Subcutaneous abdominal adipose tissue (tissue), 5 donors: ENCODE measurements around the gene FARS2.

Experiments
- H3K27ac ChIP-seq: one replicate; pipeline ENCODE4 v1.7.0; 2013; ENCODE audit warnings: low read depth, mild to moderate bottlenecking, inconsistent platforms, low read length, moderate library complexity
- H3K27me3 ChIP-seq, 5 donors: one replicate each; pipeline ENCODE4 v1.7.0; 2013; ENCODE audit warnings: low read length in 5 of 5, inconsistent platforms in 1 of 5; ENCODE audit not compliant: control insufficient read depth in 5 of 5, insufficient read depth in 4 of 5
- H3K36me3 ChIP-seq, 5 donors: one replicate each; pipeline ENCODE4 v1.7.0; 2013; ENCODE audit warnings: low read length in 5 of 5; ENCODE audit not compliant: control insufficient read depth in 5 of 5, insufficient read depth in 5 of 5
- H3K4me1 ChIP-seq, 5 donors: one replicate each; pipeline ENCODE4 v1.7.0; 2013; ENCODE audit warnings: low read length in 5 of 5, mild to moderate bottlenecking in 3 of 5, moderate library complexity in 1 of 5; ENCODE audit not compliant: control insufficient read depth in 5 of 5, insufficient read depth in 5 of 5
- H3K4me3 ChIP-seq, 5 donors: one replicate each; pipeline ENCODE4 v1.7.0; 2013; ENCODE audit warnings: low read length in 5 of 5, low read depth in 1 of 5
- H3K9ac ChIP-seq, 5 donors: one replicate each; pipeline ENCODE4 v1.7.0; 2013; ENCODE audit warnings: low read length in 5 of 5, mild to moderate bottlenecking in 4 of 5, moderate library complexity in 3 of 5
- H3K9me3 ChIP-seq, 5 donors: one replicate each; pipeline ENCODE4 v1.7.0; 2013; ENCODE audit warnings: low read length in 5 of 5; ENCODE audit not compliant: control insufficient read depth in 5 of 5
- donor health status: healthy.
- donor health status: healthy.
- donor health status: healthy.
- donor health status: healthy.
- donor health status: healthy.

FARS2 gene

DNA sequence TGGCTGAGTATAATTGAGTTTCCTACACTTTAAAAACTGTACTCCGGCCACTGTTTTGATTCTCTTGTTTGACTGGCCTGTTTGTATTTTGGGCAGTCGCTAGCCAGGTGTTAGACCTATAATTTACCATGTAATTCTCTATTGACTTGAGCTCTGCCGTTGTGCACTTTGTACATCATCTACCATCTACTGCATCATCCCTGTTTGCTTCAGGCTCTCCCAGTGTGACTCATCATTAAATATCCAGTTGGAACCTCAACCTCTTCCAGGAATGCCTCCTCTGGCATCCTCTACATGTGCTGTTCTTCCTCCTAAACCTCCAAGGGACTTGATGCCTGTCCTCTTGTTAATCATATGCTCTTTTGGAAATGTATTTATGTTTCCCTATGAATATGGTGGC is 72.3 kb downstream of the FARS2 start:
- no peaks in the 10 kb centered on the region for H3K9me3 ChIP-seq
- no peaks in the 10 kb centered on the region for H3K27me3 ChIP-seq
- H3K9ac ChIP-seq: no peak overlapping the region
- no peaks in the 10 kb centered on the region for H3K36me3 ChIP-seq
- H3K4me3 ChIP-seq: no peak overlapping the region
- H3K4me1 ChIP-seq: peaks cover 2 to 13% (median 5%) of the 10 kb centered on the region in 5 donors
- H3K27ac ChIP-seq: no peak overlapping the region

DNA sequence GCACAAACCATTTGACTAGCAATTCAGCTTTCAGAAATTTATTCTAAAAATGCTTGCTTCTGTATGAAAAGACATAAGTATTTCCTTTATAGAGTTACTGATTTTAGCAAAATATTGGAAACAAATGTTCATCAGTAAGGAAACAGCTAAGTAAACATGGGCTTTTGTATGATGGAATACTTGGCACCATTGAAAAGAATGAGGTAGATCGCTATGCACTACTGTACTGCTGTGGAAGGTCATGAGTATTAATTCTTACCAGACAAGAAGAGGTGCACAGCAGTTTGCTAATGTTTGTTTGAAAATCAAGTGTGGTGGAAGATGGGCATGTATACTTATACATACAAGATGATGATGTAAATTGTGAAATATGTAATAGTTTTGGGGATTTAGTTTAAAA is 73.0 kb downstream of the FARS2 start:
- Histone ChIP-seq H3K4me3 (no peak overlapping the region), H3K9me3 (no peaks in the 10 kb centered on the region), H3K4me1 (peaks cover 2 to 13% (median 5%) of the 10 kb centered on the region in 5 donors), H3K27ac (no peak overlapping the region), H3K36me3 (no peaks in the 10 kb centered on the region), H3K27me3 (no peaks in the 10 kb centered on the region), H3K9ac (no peak overlapping the region)

DNA sequence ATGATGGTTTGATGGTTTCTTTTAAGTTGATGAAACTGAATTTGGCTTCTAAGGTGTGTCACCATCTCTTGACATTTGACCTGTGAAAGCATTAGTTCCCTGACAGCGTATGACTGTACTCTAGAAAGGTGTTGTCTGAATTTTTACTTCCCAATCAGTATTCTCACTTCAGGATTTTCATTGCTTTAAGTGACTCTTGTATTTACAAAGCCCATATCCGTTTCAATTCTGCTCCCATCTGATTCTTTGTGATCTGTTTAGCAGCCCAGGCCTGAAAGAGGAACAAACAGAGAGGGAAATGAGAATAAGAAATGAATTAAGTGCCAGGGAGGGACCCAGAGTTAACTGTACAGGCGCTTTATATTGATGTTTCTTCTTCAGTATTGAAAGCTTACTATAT is 73.7 kb downstream of the FARS2 start:
- H3K27ac ChIP-seq: no peak overlapping the region
- H3K9ac ChIP-seq: no peak overlapping the region
- no peak overlapping the region for H3K4me3 ChIP-seq
- peaks cover 2 to 13% (median 5%) of the 10 kb centered on the region in 5 donors for H3K4me1 ChIP-seq
- H3K27me3 ChIP-seq: no peaks in the 10 kb centered on the region
- no peaks in the 10 kb centered on the region for H3K36me3 ChIP-seq
- no peaks in the 10 kb centered on the region for H3K9me3 ChIP-seq

- Histone ChIP-seq H3K27me3 (no peaks in the 10 kb centered on the region), H3K9ac (no peak overlapping the region), H3K4me1 (peaks cover 0 to 9% (median 0%) of the 10 kb centered on the region in 5 donors), H3K9me3 (no peaks in the 10 kb centered on the region), H3K27ac (no peak overlapping the region), H3K36me3 (no peaks in the 10 kb centered on the region), H3K4me3 (no peak overlapping the region)
Observed at GRCh38 chr6:5337573-5337972, 76.3 kb downstream of the FARS2 start.

DNA sequence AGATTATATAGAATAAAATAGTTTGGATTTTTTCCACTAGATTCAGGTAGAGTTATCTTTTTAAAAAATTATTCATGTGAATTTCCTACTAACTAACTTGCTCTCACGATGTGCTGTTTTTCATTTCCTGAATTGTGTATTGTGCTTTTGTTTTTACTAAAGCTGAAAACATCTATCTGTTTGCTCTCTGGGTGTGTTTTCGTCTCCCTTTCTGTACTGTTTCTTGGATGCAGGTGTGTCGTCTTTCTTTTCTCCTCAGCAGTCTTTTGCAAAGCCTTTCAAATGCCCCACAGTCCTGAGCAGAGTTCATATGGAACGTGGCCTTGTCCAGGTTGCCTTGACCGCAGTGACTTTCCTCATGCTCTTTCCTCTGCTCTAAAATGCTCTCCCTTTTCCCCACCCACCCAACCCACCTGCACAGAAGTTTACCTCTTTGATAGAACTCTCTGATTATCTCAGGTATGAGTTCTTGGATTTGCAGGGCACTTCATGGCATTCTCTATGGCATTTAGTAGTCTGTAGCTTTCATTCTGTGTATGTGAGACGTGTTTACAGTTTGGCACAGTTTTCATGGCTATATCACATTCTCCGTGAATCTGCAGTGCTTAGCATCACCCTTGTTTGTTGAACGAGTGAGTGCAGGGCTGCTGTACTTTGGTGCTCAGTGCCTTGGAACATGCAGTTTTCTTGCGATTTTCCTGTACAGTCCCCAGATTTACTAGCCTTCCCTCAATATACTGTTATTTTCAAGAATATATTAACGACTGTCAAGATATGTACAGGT is 77.1 kb downstream of the FARS2 start:
- H3K4me3 ChIP-seq: no peak overlapping the region
- H3K4me1 ChIP-seq: peaks cover 0 to 9% (median 0%) of the 10 kb centered on the region in 5 donors
- H3K27ac ChIP-seq: no peak overlapping the region
- H3K36me3 ChIP-seq: no peaks in the 10 kb centered on the region
- no peaks in the 10 kb centered on the region for H3K27me3 ChIP-seq
- H3K9ac ChIP-seq: no peak overlapping the region
- H3K9me3 ChIP-seq: no peaks in the 10 kb centered on the region

- Histone ChIP-seq H3K4me1 (peaks cover 0 to 8% (median 4%) of the 10 kb centered on the region in 5 donors), H3K27me3 (no peaks in the 10 kb centered on the region), H3K4me3 (no peak overlapping the region), H3K36me3 (no peaks in the 10 kb centered on the region), H3K9ac (no peak overlapping the region), H3K27ac (no peak overlapping the region), H3K9me3 (no peaks in the 10 kb centered on the region)
Observed at GRCh38 chr6:5339786-5340185, 78.5 kb downstream of the FARS2 start.

DNA sequence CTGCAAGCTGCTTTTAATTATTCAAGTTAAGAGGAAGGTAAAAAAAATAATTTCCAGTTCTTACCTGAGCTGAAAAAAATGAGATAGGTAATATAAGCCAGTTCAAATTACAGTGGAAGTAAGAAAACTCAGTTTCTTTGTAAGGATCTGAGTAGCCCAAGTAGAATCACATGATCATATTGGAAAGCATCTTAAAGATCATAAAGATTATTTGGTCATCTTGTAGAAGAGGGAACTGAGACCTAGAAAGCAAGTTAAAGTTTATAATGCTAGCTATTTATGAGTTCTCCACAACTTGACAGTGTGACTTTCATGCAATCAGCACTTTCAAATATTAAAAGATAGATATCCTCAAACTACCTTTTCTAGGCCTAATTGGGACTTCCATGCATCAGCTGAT is 80.5 kb downstream of the FARS2 start:
- Histone ChIP-seq H3K27ac (no peak overlapping the region), H3K36me3 (no peaks in the 10 kb centered on the region), H3K9me3 (no peaks in the 10 kb centered on the region), H3K4me1 (peaks cover 0 to 8% (median 4%) of the 10 kb centered on the region in 5 donors), H3K4me3 (no peak overlapping the region), H3K9ac (no peak overlapping the region), H3K27me3 (no peaks in the 10 kb centered on the region)

DNA sequence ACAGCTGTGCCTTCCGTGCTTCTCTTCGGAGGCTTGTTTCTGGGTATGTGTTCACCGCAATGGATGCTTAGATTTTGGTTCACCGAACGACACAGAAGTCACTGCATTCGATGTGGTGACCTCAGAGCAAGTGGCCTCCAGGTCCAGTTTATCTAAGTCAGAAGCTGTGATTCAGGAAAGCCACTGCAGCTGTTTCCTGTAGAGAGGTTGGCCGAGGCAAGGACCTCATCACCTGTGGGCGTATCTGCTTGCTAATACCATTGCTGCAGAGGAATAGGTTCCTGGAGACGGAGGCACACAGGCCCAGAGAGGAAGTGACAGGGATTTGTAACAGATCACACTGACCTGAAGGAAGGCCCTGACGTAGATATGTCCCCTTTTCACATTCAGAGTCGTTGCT is 82.7 kb downstream of the FARS2 start:
- Histone ChIP-seq H3K9me3 (no peaks in the 10 kb centered on the region), H3K9ac (no peak overlapping the region), H3K4me1 (peaks cover 0 to 8% (median 3%) of the 10 kb centered on the region in 5 donors), H3K27me3 (no peaks in the 10 kb centered on the region), H3K4me3 (no peak overlapping the region), H3K27ac (no peak overlapping the region), H3K36me3 (no peaks in the 10 kb centered on the region)

- no peak overlapping the region for H3K4me3 ChIP-seq
- H3K4me1 ChIP-seq: peaks cover 0 to 8% (median 3%) of the 10 kb centered on the region in 5 donors
- no peaks in the 10 kb centered on the region for H3K36me3 ChIP-seq
- no peak overlapping the region for H3K27ac ChIP-seq
- no peak overlapping the region for H3K9ac ChIP-seq
- no peaks in the 10 kb centered on the region for H3K27me3 ChIP-seq
- H3K9me3 ChIP-seq: no peaks in the 10 kb centered on the region
Observed at GRCh38 chr6:5345324-5345723, 84.0 kb downstream of the FARS2 start.

GRCh38 chr6:5351552-5352210 is 90.4 kb downstream of the FARS2 start:
- no peak overlapping the region for H3K9ac ChIP-seq
- H3K4me3 ChIP-seq: no peak overlapping the region
- H3K9me3 ChIP-seq: no peaks in the 10 kb centered on the region
- no peaks in the 10 kb centered on the region for H3K36me3 ChIP-seq
- no peaks in the 10 kb centered on the region for H3K4me1 ChIP-seq
- no peak overlapping the region for H3K27ac ChIP-seq
- no peaks in the 10 kb centered on the region for H3K27me3 ChIP-seq
